Calu3 (cell line): ENCODE measurements around the gene UXS1. TPM values are rescaled to one million over a fixed set of nuclear protein-coding genes. Genes with fewer than 3 reads are reported as not detected.

Source experiments
- BruUV-seq: library from RNA; stranded (reverse); fragments of 400-500 nt; replicated peaks from 2 replicates; lab custom pipeline; 2021; lab: Mats Ljungman, UMichigan
- CTCF ChIA-PET: fragments of 300-600 bp; sonication (Branson Sonifier 250); formaldehyde crosslinking; loops from one replicate; lab custom pipeline; 2022; ENCODE audit warnings: antibody characterized with exemption; lab: Charles Lee
- DNase-seq: peaks from one replicate; pipeline ENCODE4 v3.0.0; 2022
- H3K27ac Mint-ChIP-seq: one replicate; pipeline ENCODE4 v1.8.0; 2022; ENCODE audit warnings: mixed read lengths; ENCODE audit not compliant: unreplicated experiment
- H3K27me3 Mint-ChIP-seq: one replicate; pipeline ENCODE4 v1.8.0; 2022; ENCODE audit warnings: mixed read lengths; ENCODE audit not compliant: unreplicated experiment
- H3K36me3 Mint-ChIP-seq: one replicate; pipeline ENCODE4 v1.8.0; 2022; ENCODE audit warnings: mild to moderate bottlenecking, moderate library complexity, mixed read lengths; ENCODE audit not compliant: insufficient read depth, unreplicated experiment
- H3K4me1 Mint-ChIP-seq: one replicate; pipeline ENCODE4 v1.8.0; 2022; ENCODE audit warnings: mild to moderate bottlenecking, low read depth, mixed read lengths; ENCODE audit not compliant: unreplicated experiment
- H3K4me3 Mint-ChIP-seq: one replicate; pipeline ENCODE4 v1.8.0; 2022; ENCODE audit warnings: mild to moderate bottlenecking, low read depth, moderate library complexity, mixed read lengths; ENCODE audit not compliant: unreplicated experiment
- H3K9me3 Mint-ChIP-seq: one replicate; pipeline ENCODE4 v1.8.0; 2022; ENCODE audit warnings: low read depth, mixed read lengths; ENCODE audit not compliant: unreplicated experiment
- intact Hi-C: fragments of 100-400 bp; cut with micrococcal nuclease; formaldehyde crosslinking; loops from one replicate; pipeline ENCODE4 v1.10.0; 2022; ENCODE audit not compliant: unreplicated experiment
- total RNA-seq: library from RNA; stranded (reverse); gene quantifications from 2 replicates; pipeline ENCODE4 v1.2.3, GENCODE V29; 2022
- TF ChIP-seq, protein P1 (sequence below): fragments of 200-600 bp; IDR thresholded peaks from one replicate; pipeline ENCODE4 v1.8.0; 2022; ENCODE audit warnings: antibody characterized with exemption; ENCODE audit not compliant: unreplicated experiment

The UXS1 gene
- total RNA-seq, 1 experiment from 2014 or later, result 87.7 TPM

DNA sequence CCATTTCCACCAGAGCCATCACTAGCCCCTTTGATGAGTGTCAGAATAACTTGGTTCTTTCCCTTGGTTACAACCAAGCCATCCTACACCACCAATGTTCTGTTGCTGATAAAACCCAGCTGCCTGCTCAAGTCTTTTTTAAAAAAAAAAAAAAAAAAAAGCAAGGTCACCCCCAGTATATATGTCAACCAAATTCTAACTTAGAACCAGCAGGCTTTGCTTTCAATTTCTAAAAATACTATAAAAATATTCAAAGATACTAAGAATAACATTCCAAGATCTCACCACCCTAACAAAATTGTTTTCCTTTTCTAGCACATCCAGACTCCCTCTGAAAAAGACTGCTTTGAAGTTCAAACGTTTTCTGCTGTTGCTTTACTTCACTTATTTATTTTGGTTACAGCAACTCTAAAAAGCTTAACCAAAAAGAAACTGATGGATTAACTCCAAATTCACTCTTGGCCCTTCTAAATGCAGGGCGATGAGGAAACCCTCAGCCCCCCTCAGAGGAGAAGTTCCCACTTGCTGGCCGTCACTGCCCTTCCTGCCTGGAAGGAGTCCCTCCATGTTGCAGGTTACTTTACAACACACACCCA is 10.9 kb downstream of the UXS1 start:
- intact Hi-C loops, result no loop called here
- Mint-ChIP-seq H3K4me1 (peaks cover 20% of the 10 kb centered on the region), H3K27ac (no peak overlapping the region), H3K9me3 (no peaks in the 10 kb centered on the region), H3K27me3 (no peaks in the 10 kb centered on the region), H3K4me3 (no peak overlapping the region), H3K36me3 (no peaks in the 10 kb centered on the region)
- DNase-seq, result no peak
- TF ChIP-seq, protein P1, sequence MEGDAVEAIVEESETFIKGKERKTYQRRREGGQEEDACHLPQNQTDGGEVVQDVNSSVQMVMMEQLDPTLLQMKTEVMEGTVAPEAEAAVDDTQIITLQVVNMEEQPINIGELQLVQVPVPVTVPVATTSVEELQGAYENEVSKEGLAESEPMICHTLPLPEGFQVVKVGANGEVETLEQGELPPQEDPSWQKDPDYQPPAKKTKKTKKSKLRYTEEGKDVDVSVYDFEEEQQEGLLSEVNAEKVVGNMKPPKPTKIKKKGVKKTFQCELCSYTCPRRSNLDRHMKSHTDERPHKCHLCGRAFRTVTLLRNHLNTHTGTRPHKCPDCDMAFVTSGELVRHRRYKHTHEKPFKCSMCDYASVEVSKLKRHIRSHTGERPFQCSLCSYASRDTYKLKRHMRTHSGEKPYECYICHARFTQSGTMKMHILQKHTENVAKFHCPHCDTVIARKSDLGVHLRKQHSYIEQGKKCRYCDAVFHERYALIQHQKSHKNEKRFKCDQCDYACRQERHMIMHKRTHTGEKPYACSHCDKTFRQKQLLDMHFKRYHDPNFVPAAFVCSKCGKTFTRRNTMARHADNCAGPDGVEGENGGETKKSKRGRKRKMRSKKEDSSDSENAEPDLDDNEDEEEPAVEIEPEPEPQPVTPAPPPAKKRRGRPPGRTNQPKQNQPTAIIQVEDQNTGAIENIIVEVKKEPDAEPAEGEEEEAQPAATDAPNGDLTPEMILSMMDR, result no peak
- CTCF ChIA-PET, result no interaction called here
- BruUV-seq, result no TSS peak

DNA sequence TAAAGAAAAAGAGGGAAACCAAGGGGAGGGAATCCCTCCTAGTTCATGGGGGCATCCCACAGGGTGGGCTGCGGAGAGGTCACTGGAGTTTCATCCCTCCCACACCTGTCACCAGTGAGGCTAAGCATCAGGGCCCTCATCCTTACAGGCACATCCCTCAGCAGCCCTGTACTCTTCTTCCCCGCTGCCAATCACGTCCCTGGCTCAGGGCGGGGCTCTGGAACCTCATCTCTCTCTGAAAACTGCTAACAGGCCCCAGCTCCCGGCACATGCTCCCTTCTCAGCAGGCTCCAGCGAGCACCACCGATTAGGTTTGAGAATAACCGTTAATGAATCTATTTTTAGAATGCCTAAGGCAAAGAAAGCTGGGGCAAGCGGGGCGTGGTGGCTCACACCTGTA is 13.0 kb downstream of the UXS1 start:
- CTCF ChIA-PET, result no interaction called here
- no TSS peak for BruUV-seq
- TF ChIP-seq, protein P1, result no peak
- Mint-ChIP-seq H3K4me1 (peaks cover 20% of the 10 kb centered on the region), H3K27me3 (no peaks in the 10 kb centered on the region), H3K9me3 (no peaks in the 10 kb centered on the region), H3K27ac (no peak overlapping the region), H3K4me3 (no peak overlapping the region), H3K36me3 (no peaks in the 10 kb centered on the region)
- intact Hi-C loops, result no loop called here
- DNase-seq, result no peak

DNA sequence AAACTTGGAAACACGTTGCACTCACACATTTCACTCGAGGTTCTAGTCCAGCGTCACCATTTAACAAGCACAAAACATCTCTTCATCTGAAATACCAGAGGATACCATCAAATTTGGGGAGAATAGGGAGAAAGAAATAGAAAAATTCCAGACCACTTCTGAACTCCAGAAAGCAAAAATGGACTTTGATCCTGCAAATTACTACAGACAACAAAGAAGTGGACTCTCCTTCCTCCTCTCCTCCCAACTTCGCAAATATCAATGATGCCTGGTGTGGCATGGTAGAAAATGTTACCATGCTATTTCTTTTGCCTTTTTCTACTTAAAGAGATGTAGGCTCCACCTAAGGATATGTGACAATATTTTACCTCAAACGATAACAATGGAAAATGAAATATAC is 13.5 kb downstream of the UXS1 start:
- Mint-ChIP-seq H3K36me3 (no peaks in the 10 kb centered on the region), H3K27ac (no peak overlapping the region), H3K9me3 (no peaks in the 10 kb centered on the region), H3K27me3 (no peaks in the 10 kb centered on the region), H3K4me3 (no peak overlapping the region), H3K4me1 (peaks cover 20% of the 10 kb centered on the region)
- BruUV-seq, result no TSS peak
- CTCF ChIA-PET, result no interaction called here
- intact Hi-C loops, result no loop called here
- TF ChIP-seq, protein P1, result no peak
- no peak for DNase-seq

DNA sequence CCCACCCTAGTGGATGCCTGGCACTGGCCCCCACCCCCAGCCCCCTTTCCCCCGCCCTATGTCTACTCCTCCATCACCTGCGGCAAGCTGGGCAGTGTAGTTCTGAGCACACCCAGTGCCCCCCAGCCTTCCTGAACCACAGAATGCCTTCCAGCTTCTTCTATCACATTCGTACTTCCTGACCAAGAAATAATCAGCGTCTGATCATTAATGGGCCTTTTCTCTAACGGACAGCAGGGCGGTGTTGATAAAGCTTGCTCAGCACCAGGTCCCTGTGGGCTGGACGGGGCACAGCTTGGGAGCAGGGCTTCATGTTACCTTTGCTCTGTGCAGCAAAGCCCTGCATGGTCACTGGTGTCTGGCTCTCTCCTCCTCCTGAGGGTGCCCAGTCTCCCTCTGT is 15.4 kb downstream of the UXS1 start:
- Mint-ChIP-seq H3K9me3 (no peaks in the 10 kb centered on the region), H3K36me3 (no peaks in the 10 kb centered on the region), H3K4me3 (no peak overlapping the region), H3K4me1 (peaks cover 20% of the 10 kb centered on the region), H3K27ac (no peak overlapping the region), H3K27me3 (no peaks in the 10 kb centered on the region)
- no TSS peak for BruUV-seq
- CTCF ChIA-PET, result interaction anchor here (0.6 kb wide), 1 partner anchor 1416 kb away, joined by 5 read pairs; no protein-coding TSS in a partner anchor
- intact Hi-C loops, result no loop called here
- TF ChIP-seq, protein P1, result no peak
- no peak for DNase-seq
